SH-SY5Y (cell line): ENCODE data around the gene CD2AP.

Source experiments
- GATA2 ChIP-seq: IDR thresholded peaks from 2 replicates; pipeline ENCODE4 v1.6.1; 2011; ENCODE audit warnings: mild to moderate bottlenecking, low read depth, low read length
- GATA3 ChIP-seq: IDR thresholded peaks from 2 replicates; pipeline ENCODE4 v1.6.1; 2011; ENCODE audit warnings: low read depth, mild to moderate bottlenecking, low read length, moderate library complexity

DNA sequence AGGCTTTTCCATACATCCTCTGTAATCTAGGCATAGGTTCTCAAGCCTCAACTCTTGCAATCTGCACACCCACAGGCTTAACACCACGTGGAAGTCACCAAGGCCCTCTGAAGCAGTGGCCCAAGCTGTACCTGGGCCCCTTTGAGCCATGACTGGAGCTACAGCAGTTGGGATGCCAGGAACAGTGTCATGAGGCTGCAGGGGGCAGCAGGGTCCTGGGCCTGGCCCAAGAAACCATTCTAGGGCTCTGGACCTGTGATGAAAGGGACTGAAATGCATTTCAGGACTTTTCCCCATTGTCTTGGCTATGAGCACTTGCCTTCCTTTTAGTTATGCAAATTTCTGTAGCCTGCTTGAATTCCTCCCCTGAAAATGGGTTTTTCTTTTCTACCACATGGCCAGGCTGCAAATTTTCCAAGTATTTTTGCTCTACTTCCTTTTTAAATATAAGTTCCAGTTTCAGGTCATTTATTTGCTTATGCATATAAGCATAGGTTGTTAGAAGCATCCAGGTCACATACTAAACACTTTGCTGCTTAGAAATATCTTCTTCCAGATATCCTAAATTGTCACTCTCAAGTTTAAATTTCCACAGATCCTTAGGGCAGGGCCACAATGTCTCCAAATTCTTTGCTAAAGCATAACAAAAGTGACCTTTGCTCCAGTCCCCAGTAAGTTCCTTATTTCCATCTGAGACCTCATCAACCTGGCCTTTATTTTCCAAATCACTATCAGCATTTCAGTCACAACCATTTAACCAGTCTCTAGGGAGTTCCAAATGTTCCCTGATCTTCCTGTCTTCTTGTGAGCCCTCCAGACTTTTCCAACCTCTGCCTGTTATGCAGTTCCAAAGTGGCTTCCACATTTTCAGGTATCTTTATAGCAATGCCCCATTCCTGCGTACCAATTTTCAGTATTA is 48.6 kb upstream of the CD2AP start:
- no peak for TF ChIP-seq GATA3
- TF ChIP-seq GATA2, result no peak
